ENCODE measurements around the gene UPK3BL2.
"Not testable (repeated sequence)": the region's sequence is repeated elsewhere in the genome, so short reads cannot be mapped to it uniquely, and the experiment has no call there.

The UPK3BL2 gene

DNA sequence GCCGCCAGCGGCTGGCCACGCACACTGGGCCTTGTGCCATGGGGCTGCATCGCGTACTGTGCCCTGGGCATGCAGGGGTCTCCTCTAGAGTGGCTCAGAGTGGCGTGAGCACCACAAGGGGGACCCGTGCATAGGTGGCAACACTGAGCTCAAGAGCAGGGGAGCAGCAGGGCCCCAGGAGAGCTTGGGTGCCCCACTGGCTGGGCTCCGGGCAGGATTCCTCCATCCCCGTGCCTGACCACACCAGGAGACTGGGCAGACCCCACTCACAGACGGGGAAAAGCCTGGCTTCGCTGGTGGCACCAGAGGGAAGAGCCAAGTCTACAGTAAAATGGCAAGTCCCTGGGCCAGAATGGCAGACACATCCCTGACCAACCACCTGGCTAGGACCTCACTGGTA is 25.1 kb upstream of the UPK3BL2 start:
- not testable (repeated sequence) for H3K4me1 ChIP-seq (ENCODE audit: control insufficient read depth, insufficient read depth, low read length, unreplicated experiment); H3K4me3 ChIP-seq (ENCODE audit: low read depth, low read length); H3K36me3 ChIP-seq (ENCODE audit: insufficient read depth, low read length); H3K27ac ChIP-seq (ENCODE audit: low read depth, low read length); H3K27me3 ChIP-seq (ENCODE audit: insufficient read depth, low read length); H2AFZ ChIP-seq (ENCODE audit: low read length, unreplicated experiment); H3K79me2 ChIP-seq (ENCODE audit: control insufficient read depth, insufficient read depth, low read length, unreplicated experiment)

DNA sequence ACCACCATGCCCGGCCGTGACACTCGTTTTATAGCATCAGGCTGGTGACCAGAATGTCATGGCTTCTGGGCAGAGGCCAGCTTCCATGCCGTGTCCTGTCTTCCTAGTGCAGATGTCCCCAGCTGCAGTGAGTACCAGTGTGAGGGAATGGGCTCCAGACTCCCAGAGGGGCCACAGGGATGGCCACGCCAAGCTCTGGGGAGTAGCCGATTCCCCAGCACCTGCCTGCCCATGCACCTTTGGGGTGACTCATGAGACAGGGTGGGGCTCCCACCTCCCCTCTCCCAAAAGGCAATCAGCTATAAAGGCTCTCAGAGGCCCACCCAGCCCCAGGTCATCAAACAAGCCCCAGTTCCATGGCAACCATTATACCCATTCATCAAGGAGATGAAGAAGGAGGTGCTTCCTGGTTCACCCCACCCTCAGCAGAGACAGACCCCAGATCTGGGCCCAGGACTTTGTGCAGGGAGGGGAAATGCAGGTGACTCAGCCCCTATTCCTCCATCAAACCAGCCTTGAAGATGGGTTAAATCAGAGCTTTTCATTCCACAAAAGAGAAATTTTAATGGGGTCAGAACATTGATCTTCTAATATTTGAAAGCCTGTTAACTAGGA is 7.4 kb upstream of the UPK3BL2 start, which contains the start of gene SPDYE2:
TSS of gene SPDYE2 (plus strand) at position 419 of the 615 bp plus-strand sequence. CDS start 2,030 bp downstream, outside the sequence.
- not testable (repeated sequence) for H3K79me2 ChIP-seq (ENCODE audit: control insufficient read depth, insufficient read depth, low read length, unreplicated experiment); H3K27me3 ChIP-seq (ENCODE audit: insufficient read depth, low read length); H3K4me1 ChIP-seq (ENCODE audit: control insufficient read depth, insufficient read depth, low read length, unreplicated experiment); H2AFZ ChIP-seq (ENCODE audit: low read length, unreplicated experiment); H3K36me3 ChIP-seq (ENCODE audit: insufficient read depth, low read length); H3K4me3 ChIP-seq (ENCODE audit: low read depth, low read length); H3K27ac ChIP-seq (ENCODE audit: low read depth, low read length)

DNA sequence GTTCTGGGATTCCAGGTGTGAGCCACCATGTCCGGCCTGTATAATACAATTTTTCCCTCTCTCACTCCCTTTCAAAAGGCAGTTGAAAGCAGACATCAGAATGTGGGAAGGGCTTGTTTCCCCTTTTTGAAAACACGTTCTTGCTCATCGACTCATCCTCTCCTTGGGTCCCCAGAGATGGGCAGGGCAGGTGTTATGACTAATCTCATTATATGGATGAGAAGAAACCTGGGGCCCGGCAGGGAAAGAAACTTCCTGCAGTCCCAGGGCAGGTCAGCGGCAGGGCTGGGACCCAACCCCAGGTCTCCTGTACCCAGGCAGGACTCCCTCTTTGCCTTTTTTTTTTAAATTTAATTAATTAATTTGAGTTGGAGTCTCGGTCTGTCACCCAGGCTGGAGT is 2.9 kb upstream of the UPK3BL2 start:
- not testable (repeated sequence) for H3K79me2 ChIP-seq (ENCODE audit: control insufficient read depth, insufficient read depth, low read length, unreplicated experiment); H3K27me3 ChIP-seq (ENCODE audit: insufficient read depth, low read length); H3K4me3 ChIP-seq (ENCODE audit: low read depth, low read length); H3K27ac ChIP-seq (ENCODE audit: low read depth, low read length); H3K36me3 ChIP-seq (ENCODE audit: insufficient read depth, low read length); H3K4me1 ChIP-seq (ENCODE audit: control insufficient read depth, insufficient read depth, low read length, unreplicated experiment); H2AFZ ChIP-seq (ENCODE audit: low read length, unreplicated experiment)

DNA sequence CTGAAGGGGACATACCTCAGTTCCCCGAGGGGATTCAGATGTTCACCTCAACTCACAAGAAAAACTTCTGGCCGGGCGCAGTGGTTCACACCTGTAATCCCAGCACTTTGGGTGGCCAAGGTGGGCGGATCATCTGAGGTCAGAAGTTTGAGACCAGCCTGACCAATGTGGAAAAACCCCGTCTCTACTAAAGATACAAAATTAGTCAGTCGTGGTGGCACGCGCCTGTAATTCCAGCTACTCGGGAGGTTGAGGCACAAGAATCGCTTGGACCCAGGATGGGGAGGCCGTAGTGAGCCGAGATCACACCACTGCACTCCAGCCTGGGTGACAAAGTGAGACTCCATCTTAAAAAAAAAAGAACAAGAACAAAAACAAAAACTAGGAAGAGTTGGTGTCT is 1.8 kb upstream of the UPK3BL2 start:
- H3K27me3 ChIP-seq (ENCODE audit: insufficient read depth, low read length); H3K4me1 ChIP-seq (ENCODE audit: control insufficient read depth, insufficient read depth, low read length, unreplicated experiment); H2AFZ ChIP-seq (ENCODE audit: low read length, unreplicated experiment); H3K36me3 ChIP-seq (ENCODE audit: insufficient read depth, low read length); H3K79me2 ChIP-seq (ENCODE audit: control insufficient read depth, insufficient read depth, low read length, unreplicated experiment); H3K4me3 ChIP-seq (ENCODE audit: low read depth, low read length); H3K27ac ChIP-seq (ENCODE audit: low read depth, low read length): not testable (repeated sequence)

DNA sequence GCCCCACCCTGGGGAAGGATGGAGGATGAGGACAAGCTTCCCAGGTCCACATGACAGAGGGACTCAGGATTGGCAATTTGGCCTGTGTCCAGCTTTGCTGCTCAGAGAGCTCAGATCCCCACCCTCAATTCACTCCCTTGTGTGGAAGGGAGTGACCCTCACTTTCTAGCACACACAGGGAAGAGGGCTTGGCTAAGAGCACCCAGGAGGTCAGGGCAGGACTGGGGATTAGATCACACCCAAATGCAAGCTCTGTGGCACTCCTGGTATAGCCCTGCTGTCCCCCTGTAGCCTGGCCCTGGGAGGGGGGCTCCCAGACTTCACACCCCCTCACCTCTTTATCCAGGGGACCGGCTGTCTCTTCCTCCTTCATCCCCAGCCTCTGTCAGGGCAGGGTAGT is 876 bp upstream of the UPK3BL2 start:
- H3K36me3 ChIP-seq (ENCODE audit: insufficient read depth, low read length); H2AFZ ChIP-seq (ENCODE audit: low read length, unreplicated experiment); H3K79me2 ChIP-seq (ENCODE audit: control insufficient read depth, insufficient read depth, low read length, unreplicated experiment); H3K27me3 ChIP-seq (ENCODE audit: insufficient read depth, low read length); H3K27ac ChIP-seq (ENCODE audit: low read depth, low read length); H3K4me3 ChIP-seq (ENCODE audit: low read depth, low read length); H3K4me1 ChIP-seq (ENCODE audit: control insufficient read depth, insufficient read depth, low read length, unreplicated experiment): not testable (repeated sequence)

DNA sequence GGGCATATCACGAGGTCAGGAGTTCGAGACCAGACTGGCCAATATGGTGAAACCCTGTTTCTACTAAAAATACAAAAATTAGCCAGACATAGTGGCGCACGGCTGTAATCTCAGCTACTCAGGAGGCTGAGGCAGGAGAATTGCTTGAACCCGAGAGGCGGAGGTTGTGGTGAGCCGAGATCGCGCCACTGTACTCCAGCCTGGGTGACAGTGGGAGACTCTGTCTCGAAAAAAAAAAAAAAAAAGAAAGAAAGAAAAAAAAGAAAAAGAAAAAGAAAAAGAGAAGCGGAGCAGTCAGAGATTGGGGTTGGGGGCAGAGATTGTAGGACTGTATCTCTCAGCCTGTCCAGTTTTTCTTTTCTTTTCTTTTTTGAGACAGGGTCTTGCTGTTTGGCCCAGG is 725 bp downstream of the UPK3BL2 start:
- H3K27me3 ChIP-seq (ENCODE audit: insufficient read depth, low read length); H3K79me2 ChIP-seq (ENCODE audit: control insufficient read depth, insufficient read depth, low read length, unreplicated experiment); H3K4me1 ChIP-seq (ENCODE audit: control insufficient read depth, insufficient read depth, low read length, unreplicated experiment); H3K4me3 ChIP-seq (ENCODE audit: low read depth, low read length); H3K27ac ChIP-seq (ENCODE audit: low read depth, low read length); H2AFZ ChIP-seq (ENCODE audit: low read length, unreplicated experiment); H3K36me3 ChIP-seq (ENCODE audit: insufficient read depth, low read length): not testable (repeated sequence)

DNA sequence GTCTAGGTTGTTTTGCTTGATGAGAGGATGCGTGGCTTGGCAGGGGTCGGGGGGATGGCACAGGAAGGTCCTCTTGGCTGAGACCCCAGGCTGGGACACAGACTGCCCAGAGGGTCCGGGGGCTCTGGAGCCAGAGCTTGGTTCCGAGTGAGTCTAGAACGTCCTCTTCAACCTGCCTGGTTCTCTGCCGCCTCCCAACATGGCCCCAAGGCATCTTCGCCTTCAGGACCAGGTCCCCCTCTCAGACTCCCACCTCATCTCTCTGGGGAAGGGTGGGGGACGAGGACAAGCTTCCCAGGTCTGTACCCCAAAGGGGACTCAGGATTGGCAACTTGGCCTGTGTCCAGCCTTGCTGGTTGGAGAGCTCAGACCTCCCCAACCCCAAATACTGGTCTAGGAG is 1.4 kb downstream of the UPK3BL2 start:
- not testable (repeated sequence) for H2AFZ ChIP-seq (ENCODE audit: low read length, unreplicated experiment); H3K79me2 ChIP-seq (ENCODE audit: control insufficient read depth, insufficient read depth, low read length, unreplicated experiment); H3K4me1 ChIP-seq (ENCODE audit: control insufficient read depth, insufficient read depth, low read length, unreplicated experiment); H3K4me3 ChIP-seq (ENCODE audit: low read depth, low read length); H3K27ac ChIP-seq (ENCODE audit: low read depth, low read length); H3K36me3 ChIP-seq (ENCODE audit: insufficient read depth, low read length); H3K27me3 ChIP-seq (ENCODE audit: insufficient read depth, low read length)

DNA sequence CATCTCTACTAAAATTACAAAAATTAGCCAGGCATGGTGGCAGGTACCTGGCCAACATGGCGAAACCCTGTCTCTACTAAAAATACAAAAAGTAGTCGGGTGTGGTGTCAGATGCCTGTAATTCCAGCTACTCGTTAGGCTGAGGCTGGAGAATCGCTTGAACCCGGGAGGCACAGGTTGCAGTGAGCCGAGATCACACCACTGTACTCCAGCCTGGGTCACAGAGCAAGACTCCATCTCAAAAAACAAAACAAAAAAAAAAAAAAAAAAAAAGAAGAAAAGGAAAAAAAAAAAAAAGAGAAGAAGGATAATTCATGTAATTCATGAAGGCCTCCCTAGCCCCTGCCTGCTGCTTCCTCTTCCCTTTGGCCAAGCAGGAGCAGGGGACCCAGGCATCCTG is 2.9 kb downstream of the UPK3BL2 start:
- not testable (repeated sequence) for H3K27ac ChIP-seq (ENCODE audit: low read depth, low read length); H3K27me3 ChIP-seq (ENCODE audit: insufficient read depth, low read length); H2AFZ ChIP-seq (ENCODE audit: low read length, unreplicated experiment); H3K4me1 ChIP-seq (ENCODE audit: control insufficient read depth, insufficient read depth, low read length, unreplicated experiment); H3K79me2 ChIP-seq (ENCODE audit: control insufficient read depth, insufficient read depth, low read length, unreplicated experiment); H3K36me3 ChIP-seq (ENCODE audit: insufficient read depth, low read length); H3K4me3 ChIP-seq (ENCODE audit: low read depth, low read length)

DNA sequence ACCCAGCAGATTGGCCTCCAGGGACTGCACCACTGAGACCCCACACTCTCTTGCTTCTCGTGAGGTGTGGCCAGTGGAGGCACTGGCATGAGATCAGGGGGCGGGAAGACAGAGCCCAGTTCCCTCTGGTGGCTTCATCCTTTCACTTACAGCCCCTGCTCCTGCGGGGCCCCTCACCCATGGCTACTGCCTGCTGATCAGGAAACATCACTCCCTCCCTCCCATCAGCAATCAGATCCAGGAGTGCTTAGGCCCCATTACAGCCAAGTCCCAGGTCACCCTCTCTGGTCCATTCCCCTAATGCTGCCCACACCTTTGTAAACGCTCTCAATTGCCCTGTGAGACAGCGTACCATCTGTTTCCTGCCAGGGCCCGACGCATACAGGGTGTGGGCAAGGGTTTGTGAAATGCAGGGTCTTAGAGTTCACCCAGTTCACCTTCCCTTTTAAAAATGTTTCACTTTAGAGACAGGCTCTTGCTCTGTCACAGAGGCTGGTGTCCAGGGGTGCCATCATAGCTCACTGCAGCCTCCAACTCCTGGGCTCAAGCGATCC is 8.4 kb downstream of the UPK3BL2 start:
- H3K4me1 ChIP-seq (ENCODE audit: control insufficient read depth, insufficient read depth, low read length, unreplicated experiment); H3K4me3 ChIP-seq (ENCODE audit: low read depth, low read length); H3K27me3 ChIP-seq (ENCODE audit: insufficient read depth, low read length); H3K27ac ChIP-seq (ENCODE audit: low read depth, low read length); H2AFZ ChIP-seq (ENCODE audit: low read length, unreplicated experiment); H3K36me3 ChIP-seq (ENCODE audit: insufficient read depth, low read length); H3K79me2 ChIP-seq (ENCODE audit: control insufficient read depth, insufficient read depth, low read length, unreplicated experiment): not testable (repeated sequence)

DNA sequence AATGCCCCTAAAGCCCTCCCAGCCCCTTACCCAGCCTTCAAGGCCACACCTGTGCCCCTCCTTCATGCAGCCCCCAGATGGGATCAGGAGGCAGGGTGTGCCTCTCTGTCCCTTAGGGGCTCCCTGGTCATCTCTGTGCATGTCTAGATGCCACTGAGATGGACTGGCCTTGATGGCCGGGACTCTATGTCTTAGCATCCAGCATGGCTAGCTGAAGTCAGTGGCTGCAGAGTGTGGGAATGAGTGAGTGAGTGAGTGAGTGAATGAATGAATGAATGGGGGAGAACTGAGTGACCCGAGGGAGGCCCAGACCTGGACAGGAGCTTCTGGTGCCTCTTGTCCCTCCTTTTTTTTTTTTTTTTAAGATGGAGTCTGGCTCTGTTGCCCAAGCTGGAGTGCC is 11.4 kb downstream of the UPK3BL2 start:
- not testable (repeated sequence) for H3K4me3 ChIP-seq (ENCODE audit: low read depth, low read length); H3K27ac ChIP-seq (ENCODE audit: low read depth, low read length); H3K36me3 ChIP-seq (ENCODE audit: insufficient read depth, low read length); H3K4me1 ChIP-seq (ENCODE audit: control insufficient read depth, insufficient read depth, low read length, unreplicated experiment); H2AFZ ChIP-seq (ENCODE audit: low read length, unreplicated experiment); H3K27me3 ChIP-seq (ENCODE audit: insufficient read depth, low read length); H3K79me2 ChIP-seq (ENCODE audit: control insufficient read depth, insufficient read depth, low read length, unreplicated experiment)

DNA sequence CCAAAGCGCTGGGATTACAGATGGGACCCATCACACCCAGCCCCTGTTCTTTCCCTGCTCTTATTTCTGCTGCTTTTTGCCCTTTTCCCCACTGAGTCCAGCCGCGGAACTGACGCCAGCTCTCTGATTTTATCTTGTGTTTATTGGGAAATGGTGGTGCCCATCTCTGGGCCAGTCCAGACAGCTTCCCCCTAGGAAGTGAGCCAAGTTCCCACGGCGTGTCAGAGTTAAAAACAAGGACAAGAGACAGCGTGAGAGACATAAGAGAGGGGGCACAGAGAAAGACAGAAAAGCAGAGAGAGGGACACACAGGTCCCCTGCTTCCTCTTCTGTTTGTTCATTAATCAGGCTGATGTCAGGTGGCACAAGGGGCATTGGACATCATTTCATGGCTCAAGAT is 11.9 kb downstream of the UPK3BL2 start:
- H2AFZ ChIP-seq (ENCODE audit: low read length, unreplicated experiment); H3K4me1 ChIP-seq (ENCODE audit: control insufficient read depth, insufficient read depth, low read length, unreplicated experiment); H3K36me3 ChIP-seq (ENCODE audit: insufficient read depth, low read length): not testable (repeated sequence)

More for the DNA sequence above, 11.9 kb downstream of the UPK3BL2 start:
- H3K79me2 ChIP-seq (ENCODE audit: control insufficient read depth, insufficient read depth, low read length, unreplicated experiment); H3K4me3 ChIP-seq (ENCODE audit: low read depth, low read length); H3K27me3 ChIP-seq (ENCODE audit: insufficient read depth, low read length); H3K27ac ChIP-seq (ENCODE audit: low read depth, low read length): not testable (repeated sequence)

Data from ACC112 (cell line).